GM21528 (cell line): Measurements from ENCODE around the gene IFT22.
"Not testable (repeated sequence)": the region's sequence is repeated elsewhere in the genome, so short reads cannot be mapped to it uniquely, and the experiment has no call there.

ENCODE experiments used
- ATAC-seq: cut with Tn5 transposase; IDR thresholded peaks from one replicate; pipeline ENCODE4 v1.9.1; 2021; ENCODE audit warnings: mild to moderate bottlenecking, moderate library complexity; ENCODE audit not compliant: unreplicated experiment, low FRiP score

Gene IFT22

DNA sequence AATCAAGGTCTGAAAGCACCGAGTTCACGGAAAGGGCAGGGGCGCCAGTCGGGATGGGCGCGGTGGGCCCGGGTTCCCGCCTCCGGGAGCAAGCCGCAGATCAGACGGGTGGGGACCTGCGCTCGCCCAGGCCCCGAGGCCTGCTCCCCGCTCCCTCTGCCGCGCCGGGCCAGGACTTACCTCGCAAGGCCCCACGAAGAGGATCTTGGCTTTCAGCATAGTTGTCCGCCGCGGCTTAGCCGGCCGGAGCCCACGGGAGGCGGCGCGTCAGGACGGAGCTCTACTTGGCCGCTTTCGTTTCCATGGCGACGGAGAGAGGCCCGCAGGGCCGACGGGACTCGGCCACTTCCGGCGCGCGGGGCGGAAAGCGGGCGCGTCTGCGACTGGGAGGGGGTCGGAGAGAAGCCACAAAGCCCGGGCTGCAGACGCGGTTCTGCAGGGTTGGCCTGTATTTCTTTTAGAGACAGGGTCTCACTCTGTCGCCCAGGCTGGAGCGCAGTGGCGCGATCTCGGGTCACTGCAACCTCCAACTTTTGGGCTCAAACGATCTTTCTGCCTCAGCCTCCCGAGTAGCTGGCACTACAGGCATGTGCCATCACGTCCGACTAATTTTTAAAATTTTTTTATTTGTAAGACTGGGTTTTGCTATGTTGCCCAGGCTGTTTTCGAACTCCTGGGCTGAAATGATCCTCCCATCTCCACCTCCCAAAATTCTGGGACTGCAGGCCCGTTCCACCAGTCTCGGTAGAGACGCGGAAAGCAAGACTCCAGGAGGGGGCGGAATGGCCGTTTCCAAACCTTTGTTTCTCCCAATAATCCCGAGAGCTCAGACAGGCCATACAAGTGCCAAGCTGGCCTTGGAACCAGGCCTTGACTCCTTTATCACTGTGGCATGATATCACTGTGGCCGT, at the start of gene IFT22:
Gene IFT22 (minus strand): TSS at position 322 of the 911 bp plus-strand sequence. CDS start 103 bp downstream, at position 219.
- ATAC-seq = peak; percentile 91

DNA sequence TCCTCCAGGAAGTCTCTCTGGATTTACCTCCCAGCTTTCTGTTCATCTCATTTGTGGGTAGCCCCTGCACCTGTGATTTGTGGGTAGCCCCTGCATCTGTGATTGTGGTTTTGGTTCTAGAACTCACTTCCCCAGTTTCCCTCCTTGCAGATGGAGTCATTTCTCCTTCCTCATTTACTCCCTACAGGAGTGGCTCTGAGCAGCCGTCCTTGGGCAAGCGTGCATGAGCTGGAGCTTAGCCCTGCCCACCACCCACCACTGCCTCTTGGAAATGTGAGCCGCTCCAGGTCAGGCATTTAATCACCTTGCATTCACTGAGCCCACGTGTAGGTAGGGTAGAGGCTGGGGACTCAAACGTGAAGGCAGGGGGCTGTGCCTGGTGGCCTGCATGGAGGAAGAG, 49.2 kb upstream of the IFT22 start:
- no peak for ATAC-seq

- ATAC-seq = no peak
These were observed 47.0 kb upstream of the IFT22 start for GRCh38 chr7:101368422-101369165.

DNA sequence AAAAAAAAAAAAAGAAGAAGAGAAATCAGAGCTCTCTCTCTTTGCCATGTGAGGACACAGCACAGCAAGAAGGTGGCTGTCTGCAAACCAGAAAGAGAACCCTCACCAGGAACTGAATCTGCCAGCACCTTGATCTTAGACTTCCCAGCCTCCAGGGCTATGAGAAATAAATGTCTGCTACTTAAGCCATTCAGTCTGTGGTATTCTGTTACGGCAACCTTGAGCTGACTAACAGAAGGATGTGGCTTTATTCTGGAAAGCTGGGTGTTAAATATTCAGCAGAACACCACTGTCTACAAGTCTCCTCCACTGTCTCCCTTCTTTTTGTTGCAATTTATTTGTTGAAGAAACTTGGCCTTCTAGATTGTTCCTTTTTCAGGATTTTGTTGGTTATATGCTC, 46.1 kb upstream of the IFT22 start:
- ATAC-seq = no peak

DNA sequence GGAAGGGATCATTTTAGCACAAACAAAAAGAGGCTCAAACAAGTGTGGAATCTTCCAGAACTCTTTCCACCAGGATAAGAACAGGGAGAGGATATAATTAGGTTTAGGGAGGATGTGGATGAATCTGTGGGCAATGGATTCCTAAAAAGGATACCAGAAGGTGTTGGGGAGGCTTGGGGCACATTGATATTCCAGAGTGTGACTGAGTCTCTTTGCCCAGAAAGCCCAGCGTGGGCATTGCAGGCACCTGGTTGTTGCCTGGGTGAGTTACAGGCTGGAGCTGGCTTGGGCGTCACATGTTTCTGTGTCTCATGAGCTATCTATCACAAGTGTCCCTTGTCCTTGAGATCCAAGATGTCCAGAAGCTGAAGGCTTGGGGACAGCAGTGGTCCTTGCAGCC, 44.3 kb upstream of the IFT22 start:
- ATAC-seq = no peak

DNA sequence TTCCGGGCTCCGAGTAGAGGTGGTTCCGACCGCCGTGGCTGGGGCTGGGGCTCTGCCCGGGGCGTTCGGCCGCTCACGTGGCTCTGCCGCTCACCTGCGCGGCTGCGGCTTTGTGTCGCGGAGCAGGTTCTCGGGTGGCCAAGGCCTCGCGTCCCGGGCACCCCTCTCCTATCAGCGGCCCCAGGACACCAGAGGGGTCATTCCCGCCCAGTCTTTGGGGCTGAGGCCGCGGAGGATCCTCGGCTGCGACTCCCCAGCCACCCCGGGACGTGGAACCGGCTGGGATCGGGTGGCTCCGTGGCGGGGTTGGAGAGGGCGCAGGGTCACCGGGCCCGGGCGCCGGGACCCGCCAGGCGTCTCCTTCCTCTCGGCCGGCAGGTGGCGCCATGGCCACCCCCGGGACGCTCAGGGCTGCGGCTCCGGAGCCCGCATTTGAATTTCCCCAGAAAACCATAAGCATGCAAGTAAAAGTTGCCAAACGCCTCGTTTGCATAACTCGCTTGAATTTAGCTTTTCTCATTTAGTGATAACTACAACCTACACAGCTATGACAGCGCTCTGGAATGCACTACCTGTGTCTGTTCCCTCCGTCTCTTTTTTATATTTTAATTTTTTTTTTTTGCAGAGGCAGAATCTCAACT, 42.2 kb upstream of the IFT22 start:
- ATAC-seq = no peak

DNA sequence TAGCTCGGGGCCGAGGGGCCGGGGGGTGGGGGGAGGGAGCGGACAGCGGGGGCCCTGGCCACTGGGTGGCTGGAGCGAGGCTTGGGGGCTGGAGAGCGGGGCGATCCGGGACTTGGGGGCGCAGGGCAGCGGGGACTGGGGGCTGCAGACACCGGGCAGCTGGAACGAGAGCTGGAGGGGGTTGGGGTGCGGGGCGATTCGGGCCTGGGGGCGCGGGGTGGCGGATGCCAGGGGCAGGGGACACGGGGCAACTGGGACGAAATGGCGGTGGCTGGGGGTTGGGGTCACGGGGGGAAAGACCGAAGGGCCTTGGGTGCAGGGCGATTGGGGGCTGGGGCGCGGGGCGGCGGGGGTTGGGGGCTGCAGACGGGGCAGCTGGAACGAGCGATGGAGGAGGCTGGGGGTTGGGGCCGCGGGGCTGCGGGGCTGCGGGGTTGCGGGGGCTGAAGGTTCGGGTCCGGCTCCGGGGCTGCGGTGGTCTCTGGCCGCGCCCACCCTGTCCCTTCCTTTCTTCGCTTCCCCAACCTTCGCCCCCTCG, 41.7 kb upstream of the IFT22 start:
- ATAC-seq = no peak

- ATAC-seq = no peak
These were observed 41.0 kb upstream of the IFT22 start, which contains the start of gene COL26A1 for GRCh38 chr7:101362334-101363195. TSS of gene COL26A1 (plus strand) at chr7:101362875. CDS start at chr7:101363033, 158 bp downstream.

DNA sequence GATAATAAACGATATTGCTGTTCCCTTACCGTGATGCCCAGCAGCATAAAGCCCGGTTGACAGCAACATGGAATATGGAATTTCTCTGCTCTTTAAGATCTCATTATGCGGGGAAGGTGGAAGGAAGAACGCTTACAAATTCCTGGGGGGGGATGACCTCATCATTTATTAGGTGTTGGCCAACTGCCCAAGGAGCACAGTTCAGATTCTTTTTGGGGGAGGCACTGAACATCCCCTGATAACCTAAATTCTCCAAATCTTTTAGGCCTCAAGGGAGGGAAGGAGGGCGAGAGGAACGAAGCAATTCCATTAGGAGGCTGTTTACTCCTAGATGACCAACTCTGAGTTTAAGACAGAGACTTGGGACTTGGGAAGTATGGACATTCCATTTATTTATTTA, 35.8 kb upstream of the IFT22 start:
- ATAC-seq = no peak

GRCh38 chr7:101352920-101353308, 31.3 kb upstream of the IFT22 start:
- ATAC-seq = no peak

DNA sequence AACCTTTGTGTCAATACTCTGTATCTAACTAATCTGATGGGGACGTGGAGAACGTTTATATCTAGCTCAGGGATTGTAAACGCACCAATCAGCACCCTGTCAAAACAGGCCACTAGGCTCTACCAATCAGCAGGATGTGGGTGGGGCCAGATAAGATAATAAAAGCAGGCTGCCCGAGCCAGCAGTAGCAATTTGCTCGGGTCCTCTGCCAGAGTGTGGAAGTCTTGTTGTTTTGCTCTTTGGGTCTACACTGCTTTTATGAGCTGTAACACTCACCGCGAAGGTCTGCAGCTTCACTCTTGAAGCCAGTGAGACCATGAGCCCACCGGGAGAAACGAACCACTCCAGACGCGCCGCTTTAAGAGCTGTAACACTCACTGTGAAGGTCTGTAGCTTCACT, 27.7 kb upstream of the IFT22 start:
- ATAC-seq = not testable (repeated sequence)

- not testable (repeated sequence) for ATAC-seq
These were observed 26.9 kb upstream of the IFT22 start for GRCh38 chr7:101348456-101349067.

GRCh38 chr7:101347477-101347876, 25.9 kb upstream of the IFT22 start:
- no peak for ATAC-seq

GRCh38 chr7:101342892-101343291, 21.3 kb upstream of the IFT22 start:
- no peak for ATAC-seq

- ATAC-seq = no peak
These were observed 18.8 kb upstream of the IFT22 start for GRCh38 chr7:101340379-101340778.

GRCh38 chr7:101333912-101334311, 12.3 kb upstream of the IFT22 start:
- no peak for ATAC-seq

DNA sequence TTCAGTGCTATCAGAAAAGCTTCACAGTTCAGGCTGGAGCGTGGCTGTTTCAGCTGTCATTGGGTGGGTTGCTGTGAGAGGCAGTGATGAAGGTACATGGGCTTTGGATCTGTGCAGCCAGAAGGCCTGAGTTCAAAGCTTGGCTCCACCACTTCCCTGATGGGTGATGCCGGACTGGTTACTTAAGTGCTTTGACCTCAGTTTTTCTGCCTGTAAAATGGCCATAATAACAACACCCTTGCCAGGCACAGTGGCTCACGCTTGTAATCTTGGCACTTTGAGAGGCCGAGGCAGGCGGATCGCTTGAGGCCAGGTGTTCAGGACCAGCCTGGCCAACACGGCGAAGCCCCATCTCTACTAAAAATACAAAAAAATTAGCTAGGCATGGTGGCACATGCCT, 10.4 kb upstream of the IFT22 start:
- no peak for ATAC-seq

DNA sequence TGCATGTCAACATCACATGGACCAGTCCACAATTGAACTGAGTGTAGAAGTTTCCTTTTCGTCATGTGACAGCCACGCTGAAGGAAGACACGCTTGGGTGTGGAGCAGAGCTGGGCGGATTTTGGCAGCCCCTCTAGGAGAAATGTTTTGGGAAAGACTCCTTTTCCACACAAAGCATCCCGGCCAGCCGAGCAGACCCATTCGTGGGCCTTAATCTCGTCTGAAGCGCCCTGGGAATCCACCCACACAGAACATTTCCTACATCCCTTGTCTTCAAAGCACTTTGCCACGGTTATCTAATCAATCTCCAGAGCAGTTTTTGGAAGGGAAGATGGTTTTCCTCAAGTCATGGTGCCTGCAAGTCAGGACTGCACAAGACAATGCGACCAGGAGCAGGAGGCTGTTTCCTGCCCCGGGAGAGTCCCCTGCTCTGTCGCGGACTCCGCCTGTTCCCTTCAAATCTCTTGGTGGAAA, 8.4 kb upstream of the IFT22 start:
- ATAC-seq = no peak

DNA sequence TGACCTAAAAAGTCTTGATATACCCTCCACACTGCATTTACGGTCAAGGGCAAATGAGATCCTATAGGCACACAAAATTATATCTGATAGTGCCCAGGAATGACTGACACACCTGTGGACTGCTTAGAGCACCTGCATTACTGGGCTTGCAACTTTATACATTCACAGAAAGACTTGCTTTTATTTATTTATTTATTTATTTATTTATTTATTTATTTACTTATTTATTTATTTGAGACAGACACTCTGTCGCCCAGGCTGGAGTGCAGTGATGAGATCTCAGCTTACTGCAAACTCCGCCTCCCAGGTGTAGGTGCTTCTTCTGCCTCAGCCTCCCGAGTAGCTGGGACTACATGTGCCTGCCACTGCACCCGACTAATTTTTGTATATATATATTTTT, 6.5 kb upstream of the IFT22 start:
- ATAC-seq = no peak
